BLaER1 treated with 17β-estradiol and CSF1 and Interleukin-3, amounts not matched to agents 10 nM and 100 nM (cell line): ENCODE results near the gene SLX9.

Experiments used
- H3K27ac ChIP-seq, 11 experiments: shearing (Covaris generic); formaldehyde crosslinking; 2 replicates each; pipeline ENCODE4 v1.8.1; 2022
- H3K27me3 ChIP-seq, 11 experiments: shearing (Covaris generic); formaldehyde crosslinking; 2 replicates each; pipeline ENCODE4 v1.8.1; 2022
- H3K36me3 ChIP-seq, 11 experiments: shearing (Covaris generic); formaldehyde crosslinking; 2 replicates each; pipeline ENCODE4 v1.8.1; 2022
- H3K4me1 ChIP-seq, 10 experiments: shearing (Covaris generic); formaldehyde crosslinking; 2 replicates each; pipeline ENCODE4 v1.8.1; 2022
- H3K4me2 ChIP-seq, 11 experiments: shearing (Covaris generic); formaldehyde crosslinking; 2 replicates each; pipeline ENCODE4 v1.8.1; 2022
- H3K4me3 ChIP-seq, 10 experiments: shearing (Covaris generic); formaldehyde crosslinking; 2 replicates each; pipeline ENCODE4 v1.8.1; 2022
- H3K9ac ChIP-seq, 11 experiments: shearing (Covaris generic); formaldehyde crosslinking; 2 replicates each; pipeline ENCODE4 v1.8.1; 2022
- H3K9me3 ChIP-seq, 11 experiments: shearing (Covaris generic); formaldehyde crosslinking; replicated peaks in 1 of 11; 2 replicates each; pipeline ENCODE4 v1.8.1; 2022
- H4K20me1 ChIP-seq, 11 experiments: shearing (Covaris generic); formaldehyde crosslinking; 2 replicates each; pipeline ENCODE4 v1.8.1; 2022
- Cebpa-rat ChIP-seq, 11 experiments: shearing (Covaris generic); IDR thresholded peaks; 2 replicates each; pipeline ENCODE4 v1.8.1; 2022

SLX9 gene

DNA sequence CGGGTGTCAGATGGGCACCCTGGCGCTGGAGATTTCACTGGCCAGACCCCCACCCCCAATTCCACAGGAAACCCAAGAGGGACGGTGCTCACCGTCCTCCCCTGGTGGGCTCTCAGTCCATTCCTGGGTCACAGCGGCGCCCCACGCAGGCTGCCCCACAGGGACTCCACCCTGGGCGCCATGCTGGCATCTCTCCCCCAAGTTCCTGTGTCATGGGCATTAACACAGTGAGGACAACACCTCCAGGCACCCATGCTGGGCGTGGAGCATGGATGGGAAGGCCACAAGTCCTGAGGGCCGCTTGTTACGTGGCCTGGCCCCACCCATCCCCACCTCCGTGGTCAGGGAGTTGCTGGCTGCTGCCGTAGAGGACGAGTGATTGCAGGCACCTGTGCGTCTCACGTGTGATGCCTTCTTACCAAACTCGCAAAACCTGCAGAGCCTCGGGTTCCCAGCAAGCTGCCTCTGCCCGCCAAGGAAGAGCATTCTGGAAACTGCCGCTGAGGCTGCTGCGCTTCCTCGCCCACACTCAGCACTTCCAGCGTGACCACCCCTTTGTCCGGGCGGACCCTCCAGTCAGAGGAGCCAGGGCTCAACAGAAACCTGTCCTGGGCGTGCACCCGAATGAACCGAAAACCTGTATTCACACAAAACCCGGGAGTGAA lies 60.3 kb downstream of the SLX9 start:
- peak overlapping the region in 8 of 10 experiments; percentile 6 to 63 (median 43); a peak in 13 of 20 replicates for H3K4me3 ChIP-seq
- H4K20me1 ChIP-seq = peaks cover 0 to 60% (median under 1%) of the 10 kb centered on the region in 11 experiments; a peak in 6 of 22 replicates
- H3K9ac ChIP-seq = peak overlapping the region in 8 of 11 experiments; percentile 14 to 80 (median 62); a peak in 14 of 22 replicates
- peak overlapping the region in 7 of 11 experiments; percentile 54 to 79 (median 75); a peak in 12 of 22 replicates for H3K27ac ChIP-seq
- H3K9me3 ChIP-seq = peaks cover 3 to 16% (median 11%) of the 10 kb centered on the region in 11 experiments; a peak in 18 of 22 replicates
- H3K27me3 ChIP-seq = peaks cover 0 to 74% (median 0%) of the 10 kb centered on the region in 11 experiments; a peak in 7 of 22 replicates
- TF ChIP-seq Cebpa-rat (IDR thresholded peaks at IDR 0.05) = no peak
- H3K36me3 ChIP-seq = peaks cover 0 to 12% (median 0%) of the 10 kb centered on the region in 11 experiments; a peak in 2 of 22 replicates
- peak overlapping the region; percentile 67 to 100 (median 88) for H3K4me2 ChIP-seq
- peaks cover 46 to 96% (median 95%) of the 10 kb centered on the region in 10 experiments for H3K4me1 ChIP-seq

- Histone ChIP-seq H4K20me1 (peaks cover 0 to 55% (median 0%) of the 10 kb centered on the region in 11 experiments; a peak in 4 of 22 replicates), H3K9ac (peak overlapping the region in 8 of 11 experiments; percentile 14 to 80 (median 62); a peak in 15 of 22 replicates), H3K27ac (peak overlapping the region in 8 of 11 experiments; percentile 31 to 79 (median 72); a peak in 16 of 22 replicates), H3K27me3 (peaks cover 0 to 70% (median 0%) of the 10 kb centered on the region in 11 experiments; a peak in 7 of 22 replicates), H3K4me2 (peak overlapping the region; percentile 67 to 100 (median 88)), H3K4me1 (peaks cover 46 to 92% (median 91%) of the 10 kb centered on the region in 10 experiments), H3K9me3 (peaks cover 7 to 22% (median 15%) of the 10 kb centered on the region in 11 experiments; a peak in 21 of 22 replicates), H3K4me3 (peak overlapping the region in 8 of 10 experiments; percentile 6 to 63 (median 43); a peak in 14 of 20 replicates), H3K36me3 (peaks cover 0 to 13% (median 0%) of the 10 kb centered on the region in 11 experiments; a peak in 2 of 22 replicates)
- no peak for TF ChIP-seq Cebpa-rat (IDR thresholded peaks at IDR 0.05)
These were observed 60.9 kb downstream of the SLX9 start for GRCh38 chr21:45000637-45001133.

DNA sequence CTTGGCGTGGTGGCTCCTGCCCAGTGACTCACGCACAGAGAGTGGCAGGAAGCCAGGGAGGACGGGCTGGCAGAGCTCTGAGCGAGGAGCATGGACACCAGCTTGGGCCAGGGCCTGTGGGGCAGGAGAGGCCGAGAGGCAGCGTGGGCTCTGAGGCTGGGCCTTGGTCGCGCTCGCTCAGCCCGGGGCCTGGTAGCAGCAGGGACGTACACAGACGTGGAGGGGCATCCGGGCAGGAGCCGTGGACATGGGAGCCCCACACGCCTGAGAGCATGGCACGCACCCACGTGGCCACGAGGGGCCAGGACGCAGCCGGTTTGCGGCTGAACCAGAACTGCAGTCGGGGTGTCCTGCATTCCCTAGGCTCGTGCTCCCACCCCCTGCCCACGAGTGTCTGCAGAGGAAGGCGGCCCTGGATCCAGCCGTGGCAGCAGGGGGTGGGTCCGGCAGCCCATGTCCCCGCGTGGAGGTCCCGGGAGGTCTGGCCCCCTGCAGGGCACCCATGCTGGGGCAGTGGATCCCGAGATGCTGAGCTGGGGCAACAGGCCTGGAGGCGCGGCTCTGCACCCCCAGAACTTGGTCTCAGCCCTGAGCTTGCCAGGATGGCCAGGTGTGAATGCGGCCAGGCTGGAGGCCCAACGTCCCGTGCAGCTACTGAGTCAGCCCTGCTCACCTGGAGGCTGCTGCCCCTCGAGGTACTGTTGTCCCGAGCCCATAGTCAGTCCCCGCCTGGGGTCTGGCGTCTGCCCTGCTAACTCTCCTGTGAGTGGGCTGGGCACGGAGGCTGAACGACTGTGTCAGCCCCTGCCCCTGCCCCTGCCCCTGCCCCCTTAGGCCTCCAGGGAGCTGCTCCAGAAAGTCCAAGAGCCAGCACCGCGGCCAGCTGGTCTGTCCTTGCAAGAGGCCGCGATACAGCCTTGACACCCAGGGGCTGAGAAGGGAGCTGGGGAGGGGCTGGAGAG lies 61.6 kb downstream of the SLX9 start:
- H3K4me1 ChIP-seq = peaks cover 46 to 90% (median 84%) of the 10 kb centered on the region in 10 experiments
- peaks cover 12 to 29% (median 20%) of the 10 kb centered on the region in 11 experiments; a peak in 21 of 22 replicates for H3K9me3 ChIP-seq
- peak overlapping the region in 8 of 11 experiments; percentile 31 to 79 (median 72); a peak in 16 of 22 replicates for H3K27ac ChIP-seq
- H3K27me3 ChIP-seq = peaks cover 0 to 62% (median 0%) of the 10 kb centered on the region in 11 experiments; a peak in 7 of 22 replicates
- no peak for TF ChIP-seq Cebpa-rat (IDR thresholded peaks at IDR 0.05)
- H3K36me3 ChIP-seq = peaks cover 0 to 14% (median 0%) of the 10 kb centered on the region in 11 experiments; a peak in 3 of 22 replicates
- peaks cover 0 to 47% (median 0%) of the 10 kb centered on the region in 11 experiments; a peak in 4 of 22 replicates for H4K20me1 ChIP-seq
- H3K4me3 ChIP-seq = peak overlapping the region in 8 of 10 experiments; percentile 6 to 63 (median 43); a peak in 12 of 20 replicates
- peak overlapping the region; percentile 67 to 100 (median 88) for H3K4me2 ChIP-seq
- H3K9ac ChIP-seq = peak overlapping the region in 8 of 11 experiments; percentile 14 to 80 (median 62); a peak in 14 of 22 replicates

DNA sequence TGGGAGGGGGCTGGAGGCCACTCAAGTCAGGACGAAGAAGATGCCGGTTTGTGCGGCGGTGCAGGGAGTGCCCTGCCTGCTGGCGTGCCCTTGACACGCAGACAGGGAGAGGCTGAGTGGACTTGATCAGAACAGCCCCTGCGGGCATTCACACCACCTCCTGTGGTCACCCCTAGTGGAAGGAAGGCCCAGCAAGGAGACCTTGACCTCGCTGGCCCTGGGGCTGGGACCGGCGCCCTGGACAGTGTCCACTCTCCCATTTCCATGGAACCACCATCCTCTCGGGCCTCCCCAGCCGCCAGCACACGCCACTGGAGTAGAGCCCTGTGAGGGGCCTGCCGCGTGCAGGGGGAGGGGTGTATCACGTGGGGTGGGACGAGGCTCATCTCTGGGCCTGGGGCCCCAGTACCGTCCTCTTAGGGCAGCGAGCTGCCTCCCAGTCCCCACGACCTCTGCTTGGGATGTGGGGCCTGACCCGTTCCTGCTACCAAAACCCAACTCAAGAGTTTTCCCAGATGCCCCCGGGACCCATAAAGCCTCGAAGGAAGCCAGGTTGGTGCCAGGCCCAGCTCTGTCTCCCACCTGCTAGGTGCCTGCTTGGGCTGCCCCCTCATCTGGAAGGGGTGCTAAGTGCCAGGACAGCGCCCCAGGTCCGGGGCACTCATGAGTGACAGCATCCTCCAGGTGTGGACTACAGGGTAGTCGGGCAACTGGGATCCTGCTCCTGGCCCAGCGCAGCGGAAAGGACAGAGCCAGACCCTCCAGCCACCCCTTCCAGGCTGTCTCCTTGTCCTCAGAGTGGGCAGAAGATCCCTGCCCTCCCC lies 62.8 kb downstream of the SLX9 start:
- peak overlapping the region in 4 of 11 experiments; percentile 39 to 60 (median 50); a peak in 6 of 22 replicates for H3K27ac ChIP-seq
- peak overlapping the region in 2 of 10 experiments; percentile 44; a peak in 3 of 20 replicates for H3K4me3 ChIP-seq
- no peak for TF ChIP-seq Cebpa-rat (IDR thresholded peaks at IDR 0.05)
- H3K4me2 ChIP-seq = peak overlapping the region in 9 of 11 experiments; percentile 9 to 82 (median 62); a peak in 16 of 22 replicates
- H3K36me3 ChIP-seq = peaks cover 0 to 20% (median 0%) of the 10 kb centered on the region in 11 experiments; a peak in 3 of 22 replicates
- peaks cover 12 to 36% (median 26%) of the 10 kb centered on the region in 11 experiments; a peak in 21 of 22 replicates for H3K9me3 ChIP-seq
- H4K20me1 ChIP-seq = peaks cover 0 to 36% (median 0%) of the 10 kb centered on the region in 11 experiments; a peak in 3 of 22 replicates
- peaks cover 41 to 90% (median 77%) of the 10 kb centered on the region in 10 experiments for H3K4me1 ChIP-seq
- H3K9ac ChIP-seq = peak overlapping the region in 4 of 11 experiments; percentile 26 to 59 (median 48); a peak in 8 of 22 replicates
- peaks cover 0 to 54% (median 0%) of the 10 kb centered on the region in 11 experiments; a peak in 7 of 22 replicates for H3K27me3 ChIP-seq

GRCh38 chr21:45003331-45004058 lies 63.7 kb downstream of the SLX9 start:
- H3K4me3 ChIP-seq = peak overlapping the region in 2 of 10 experiments; percentile 44; a peak in 3 of 20 replicates
- TF ChIP-seq Cebpa-rat (IDR thresholded peaks at IDR 0.05) = no peak
- peaks cover 0 to 20% (median 0%) of the 10 kb centered on the region in 11 experiments; a peak in 3 of 22 replicates for H3K36me3 ChIP-seq
- peaks cover 0 to 27% (median 0%) of the 10 kb centered on the region in 11 experiments; a peak in 3 of 22 replicates for H4K20me1 ChIP-seq
- peaks cover 14 to 38% (median 26%) of the 10 kb centered on the region in 11 experiments for H3K9me3 ChIP-seq
- H3K27me3 ChIP-seq = peaks cover 0 to 51% (median 0%) of the 10 kb centered on the region in 11 experiments; a peak in 7 of 22 replicates
- H3K4me1 ChIP-seq = peaks cover 32 to 90% (median 77%) of the 10 kb centered on the region in 10 experiments
- peak overlapping the region in 4 of 11 experiments; percentile 26 to 59 (median 48); a peak in 8 of 22 replicates for H3K9ac ChIP-seq
- peak overlapping the region in 4 of 11 experiments; percentile 39 to 60 (median 50); a peak in 7 of 22 replicates for H3K27ac ChIP-seq
- peak overlapping the region in 9 of 11 experiments; percentile 9 to 82 (median 62); a peak in 15 of 22 replicates for H3K4me2 ChIP-seq

- Histone ChIP-seq H3K9me3 (peaks cover 18 to 43% (median 31%) of the 10 kb centered on the region in 11 experiments), H4K20me1 (peaks cover 0 to 22% (median 0%) of the 10 kb centered on the region in 11 experiments; a peak in 3 of 22 replicates), H3K9ac (peak overlapping the region in 3 of 11 experiments; percentile 26 to 49 (median 46); a peak in 4 of 22 replicates), H3K4me3 (peak overlapping the region in 1 of 10 experiments; percentile 13; a peak in 2 of 20 replicates), H3K4me1 (peaks cover 26 to 90% (median 74%) of the 10 kb centered on the region in 10 experiments), H3K36me3 (peaks cover 0 to 20% (median 0%) of the 10 kb centered on the region in 11 experiments; a peak in 3 of 22 replicates), H3K27ac (peak overlapping the region in 2 of 11 experiments; percentile 39 to 60; a peak in 2 of 22 replicates), H3K27me3 (peaks cover 0 to 50% (median 0%) of the 10 kb centered on the region in 11 experiments; a peak in 7 of 22 replicates), H3K4me2 (peak overlapping the region in 8 of 11 experiments; percentile 3 to 82 (median 64); a peak in 11 of 22 replicates)
- no peak for TF ChIP-seq Cebpa-rat (IDR thresholded peaks at IDR 0.05)
These were observed 64.2 kb downstream of the SLX9 start for GRCh38 chr21:45004059-45004422.
